ENCODE data around the gene TPO. TPM values are rescaled to one million over a fixed set of nuclear protein-coding genes. Genes with fewer than 3 reads are reported as not detected.

TPO gene
- total RNA-seq, 1 experiment from 2014 or later, result not detected

GRCh38 chr2:1481406-1482252 lies 68.4 kb downstream of the TPO start:
- Histone ChIP-seq H3F3A (ENCODE audit: insufficient read depth, low read depth) (no peaks in the 10 kb centered on the region), H3K4me1 (replicated peaks; ENCODE audit: insufficient read depth) (no peaks in the 10 kb centered on the region), H2AFZ (no peak overlapping the region), H3K79me2 (ENCODE audit: low read depth) (no peaks in the 10 kb centered on the region), H3K4me3 (no peak overlapping the region), H3K27me3 (ENCODE audit: insufficient read depth, low read depth) (peaks cover 92% of the 10 kb centered on the region), H3K27ac (no peak overlapping the region), H3K9me2 (ENCODE audit: insufficient read depth) (no peaks in the 10 kb centered on the region), H4K20me1 (ENCODE audit: insufficient read depth) (no peaks in the 10 kb centered on the region), H3K4me2 (no peak overlapping the region), H3K9me3 (ENCODE audit: insufficient read depth, low read depth) (no peaks in the 10 kb centered on the region), H3K36me3 (ENCODE audit: low read depth) (no peaks in the 10 kb centered on the region)
- no peak for DNase-seq
- BruUV-seq (replicated peaks), result no TSS peak
- POLR2A ChIA-PET (ENCODE audit: unreplicated experiment), result no interaction called here
- intact Hi-C loops (cut with micrococcal nuclease; ENCODE audit: unreplicated experiment), result no loop called here
- TF ChIP-seq EZH2 (IDR thresholded peaks at IDR 0.05; ENCODE audit: low read depth), result no peak
- no peak for TF ChIP-seq CTCF (conservative IDR thresholded peaks at IDR 0.05)
- CTCF ChIA-PET, result no interaction called here

- Histone ChIP-seq H3K4me3 (no peak overlapping the region), H2AFZ (no peak overlapping the region)
- no TSS peak for BruUV-seq (replicated peaks)
These were observed 69.0 kb downstream of the TPO start for GRCh38 chr2:1482253-1482675.

GRCh38 chr2:1482981-1483380 lies 69.7 kb downstream of the TPO start:
- CTCF ChIA-PET, result no interaction called here
- H3K9me2 ChIP-seq (ENCODE audit: insufficient read depth), result no peaks in the 10 kb centered on the region
- no peaks in the 10 kb centered on the region for H3K36me3 ChIP-seq (ENCODE audit: low read depth)
- intact Hi-C loops (cut with micrococcal nuclease; ENCODE audit: unreplicated experiment), result no loop called here
- peaks cover 97% of the 10 kb centered on the region for H3K27me3 ChIP-seq (ENCODE audit: insufficient read depth, low read depth)
- H3F3A ChIP-seq (ENCODE audit: insufficient read depth, low read depth), result no peaks in the 10 kb centered on the region
- no peaks in the 10 kb centered on the region for H3K79me2 ChIP-seq (ENCODE audit: low read depth)
- POLR2A ChIA-PET (ENCODE audit: unreplicated experiment), result no interaction called here
- DNase-seq, result no peak
- no TSS peak for BruUV-seq (replicated peaks)
- H3K4me1 ChIP-seq (replicated peaks; ENCODE audit: insufficient read depth), result no peaks in the 10 kb centered on the region
- H4K20me1 ChIP-seq (ENCODE audit: insufficient read depth), result no peaks in the 10 kb centered on the region
- TF ChIP-seq CTCF (conservative IDR thresholded peaks at IDR 0.05) (no peak), EZH2 (IDR thresholded peaks at IDR 0.05; ENCODE audit: low read depth) (no peak)
- no peaks in the 10 kb centered on the region for H3K9me3 ChIP-seq (ENCODE audit: insufficient read depth, low read depth)
- no peak overlapping the region for H3K4me2 ChIP-seq
- no peak overlapping the region for H3K4me3 ChIP-seq
- H3K27ac ChIP-seq, result no peak overlapping the region
- no peak overlapping the region for H2AFZ ChIP-seq

More at GRCh38 chr2:1482253-1482675, 69.0 kb downstream of the TPO start:
- no peak for DNase-seq
- H3K9me3 ChIP-seq (ENCODE audit: insufficient read depth, low read depth), result no peaks in the 10 kb centered on the region
- no peak overlapping the region for H3K4me2 ChIP-seq
- no peaks in the 10 kb centered on the region for H3F3A ChIP-seq (ENCODE audit: insufficient read depth, low read depth)
- H3K36me3 ChIP-seq (ENCODE audit: low read depth), result no peaks in the 10 kb centered on the region
- ChIA-PET CTCF (no interaction called here), POLR2A (ENCODE audit: unreplicated experiment) (no interaction called here)
- no peaks in the 10 kb centered on the region for H3K9me2 ChIP-seq (ENCODE audit: insufficient read depth)
- H3K27ac ChIP-seq, result no peak overlapping the region
- no peak for TF ChIP-seq EZH2 (IDR thresholded peaks at IDR 0.05; ENCODE audit: low read depth)
- no peak for TF ChIP-seq CTCF (conservative IDR thresholded peaks at IDR 0.05)
- H3K79me2 ChIP-seq (ENCODE audit: low read depth), result no peaks in the 10 kb centered on the region
- intact Hi-C loops (cut with micrococcal nuclease; ENCODE audit: unreplicated experiment), result no loop called here
- H3K27me3 ChIP-seq (ENCODE audit: insufficient read depth, low read depth), result peaks cover 97% of the 10 kb centered on the region
- no peaks in the 10 kb centered on the region for H4K20me1 ChIP-seq (ENCODE audit: insufficient read depth)
- H3K4me1 ChIP-seq (replicated peaks; ENCODE audit: insufficient read depth), result no peaks in the 10 kb centered on the region
